PC-9 (cell line): Measurements from ENCODE around the gene VSIG2. TPM values are rescaled to one million over a fixed set of nuclear protein-coding genes. Genes with fewer than 3 reads are reported as not detected.

Source experiments
- Bru-seq: library from RNA; stranded (reverse); fragments of 400-500 nt; gene quantifications from one replicate; lab custom pipeline; 2021; lab: Mats Ljungman, UMichigan
- BruChase-seq, 2 experiments: library from RNA; stranded (reverse); fragments of 400-500 nt; gene quantifications; one replicate each; lab custom pipeline; 2021; lab: Mats Ljungman, UMichigan
- BruUV-seq: library from RNA; stranded (reverse); fragments of 400-500 nt; replicated peaks from 2 replicates; lab custom pipeline; 2021; lab: Mats Ljungman, UMichigan
- CTCF ChIA-PET: fragments of 300-600 bp; sonication (Branson Sonifier 250); formaldehyde crosslinking; loops from one replicate; lab custom pipeline; 2022; ENCODE audit warnings: antibody characterized with exemption; lab: Charles Lee
- POLR2A ChIA-PET: fragments of 300-600 bp; sonication (Branson Sonifier 250); formaldehyde crosslinking; loops from one replicate; lab custom pipeline; 2022; ENCODE audit warnings: antibody characterized with exemption; ENCODE audit not compliant: unreplicated experiment; lab: Charles Lee
- DNase-seq, 2 experiments: peaks; one replicate each; pipeline versions ENCODE4 v3.0.0 to v3.0.0-alpha.2; 2015 to 2022; ENCODE audit warnings: mixed read lengths in 1 of 2
- H2AFZ ChIP-seq: fragments of 200-600 bp; sonication (generic); 2 replicates; pipeline ENCODE4 v1.8.1; 2017; ENCODE audit warnings: antibody characterized with exemption
- H3F3A ChIP-seq: fragments of 200-600 bp; sonication (generic); 2 replicates; pipeline ENCODE4 v1.8.1; 2017; ENCODE audit warnings: antibody characterized with exemption, mild to moderate bottlenecking, low read depth; ENCODE audit not compliant: insufficient read depth
- H3K27ac ChIP-seq: fragments of 200-600 bp; sonication (generic); 2 replicates; pipeline ENCODE4 v1.6.1; 2016; ENCODE audit warnings: mixed run types
- H3K27me3 ChIP-seq: fragments of 200-600 bp; sonication (generic); 2 replicates; pipeline ENCODE4 v1.6.1; 2016; ENCODE audit warnings: low read depth, mixed run types; ENCODE audit not compliant: insufficient read depth
- H3K36me3 ChIP-seq: fragments of 200-600 bp; sonication (generic); 2 replicates; pipeline ENCODE4 v1.6.1; 2016; ENCODE audit warnings: low read depth, mixed run types
- H3K4me1 ChIP-seq: fragments of 200-600 bp; sonication (generic); replicated peaks from 2 replicates; pipeline ENCODE4 v1.6.1; 2016; ENCODE audit warnings: mixed run types; ENCODE audit not compliant: insufficient read depth
- H3K4me2 ChIP-seq: fragments of 200-600 bp; sonication (generic); 2 replicates; pipeline ENCODE4 v1.6.1; 2017; ENCODE audit warnings: mixed run types
- H3K4me3 ChIP-seq: fragments of 200-600 bp; sonication (generic); 2 replicates; pipeline ENCODE4 v1.6.1; 2016; ENCODE audit warnings: mixed run types
- H3K79me2 ChIP-seq: fragments of 200-600 bp; sonication (generic); 2 replicates; pipeline ENCODE4 v1.6.1; 2017; ENCODE audit warnings: low read depth, mixed run types
- H3K9me2 ChIP-seq: fragments of 200-600 bp; sonication (generic); 2 replicates; pipeline ENCODE4 v1.8.1; 2017; ENCODE audit warnings: mild to moderate bottlenecking; ENCODE audit not compliant: insufficient read depth
- H3K9me3 ChIP-seq: fragments of 200-600 bp; sonication (generic); 2 replicates; pipeline ENCODE4 v1.8.1; 2016; ENCODE audit warnings: low read depth; ENCODE audit not compliant: insufficient read depth
- H4K20me1 ChIP-seq: fragments of 200-600 bp; sonication (generic); 2 replicates; pipeline ENCODE4 v1.8.1; 2017; ENCODE audit not compliant: insufficient read depth
- CTCF ChIP-seq: fragments of 200-600 bp; sonication (generic); conservative IDR thresholded peaks from 2 replicates; pipeline ENCODE4 v1.6.1; 2017; ENCODE audit warnings: mixed run types, antibody characterized with exemption, mild to moderate bottlenecking, moderate library complexity
- EZH2 ChIP-seq: fragments of 200-600 bp; sonication (generic); IDR thresholded peaks from 2 replicates; pipeline ENCODE4 v1.8.0; 2017; ENCODE audit warnings: antibody characterized with exemption, low read depth
- intact Hi-C: fragments of 100-400 bp; cut with micrococcal nuclease; formaldehyde crosslinking; loops from one replicate; pipeline ENCODE4 v1.10.0; 2022; ENCODE audit not compliant: unreplicated experiment
- long read RNA-seq: library from polyadenylated mRNA; stranded (forward); transcript quantifications from one replicate; pipeline ENCODE4 v2.0.0, GENCODE V29; 2022
- total RNA-seq: library from RNA; stranded (reverse); gene quantifications from 2 replicates; pipeline ENCODE4 v1.2.3, GENCODE V29; 2021

Gene VSIG2
- total RNA-seq (12.4 and 13.6 TPM in 2 replicates), Bru-seq, nascent RNA (percentile 51 among the genes with signal in this experiment), BruChase-seq, experiment 1, labeled RNA remaining after a 2-hour chase (percentile 54 among the genes with signal in this experiment), BruChase-seq, experiment 2, labeled RNA remaining after a 6-hour chase (percentile 55 among the genes with signal in this experiment)
- long read RNA-seq, transcript VSIG2-202 (6 exons, 1,191 nt): minor isoform, 7 of 31 reads
- long read RNA-seq, transcript VSIG2-201 (7 exons, 1,148 nt): major isoform, 12 of 31 reads
- long read RNA-seq, partial matches to known transcripts: 5 of 31 reads
- long read RNA-seq, other reads (novel, unspliced or antisense): 7 of 31 reads

DNA sequence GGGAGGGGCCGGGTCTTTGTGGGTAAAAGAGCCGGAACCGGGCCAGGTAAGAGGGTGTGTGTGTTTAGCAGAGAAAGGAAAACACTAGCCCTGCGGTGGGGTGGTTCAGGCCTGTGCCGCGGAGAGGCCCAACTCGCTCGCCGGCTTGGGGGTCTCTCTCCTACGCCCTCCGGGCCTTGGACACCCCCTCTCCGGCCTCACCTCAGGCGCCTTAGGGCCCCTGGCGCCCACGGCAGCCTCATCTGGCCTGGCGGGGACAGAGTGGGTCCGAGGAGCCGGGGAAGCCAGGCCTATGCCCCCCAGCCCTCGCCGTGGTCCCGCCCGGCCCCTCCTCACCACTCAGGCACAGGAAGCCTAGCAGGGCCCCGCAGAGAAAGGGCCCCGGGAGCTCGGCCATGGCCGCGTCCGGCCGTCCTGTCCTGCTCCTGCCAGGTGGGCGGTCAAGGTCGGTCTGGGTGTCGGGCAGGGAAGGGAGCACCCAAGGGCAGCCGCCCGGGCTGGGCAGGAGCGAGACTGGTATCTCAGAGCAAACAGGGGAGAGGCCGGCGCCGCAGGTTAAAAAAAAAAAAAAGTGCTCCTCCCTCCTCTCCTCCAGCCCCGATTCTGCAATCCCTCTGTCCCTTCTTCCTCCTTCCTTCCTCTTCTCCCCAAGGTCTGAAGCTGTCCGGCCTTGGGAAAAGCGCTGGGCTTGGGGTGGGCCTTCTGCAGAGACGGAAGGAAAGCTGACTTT, at the start of gene VSIG2:
Gene VSIG2, minus strand, starts transcription at position 515 of the 730 bp plus-strand sequence. Its CDS starts 118 bp downstream, at position 397.
- H2AFZ ChIP-seq: peak within 1 kb of the TSS; percentile 73

DNA sequence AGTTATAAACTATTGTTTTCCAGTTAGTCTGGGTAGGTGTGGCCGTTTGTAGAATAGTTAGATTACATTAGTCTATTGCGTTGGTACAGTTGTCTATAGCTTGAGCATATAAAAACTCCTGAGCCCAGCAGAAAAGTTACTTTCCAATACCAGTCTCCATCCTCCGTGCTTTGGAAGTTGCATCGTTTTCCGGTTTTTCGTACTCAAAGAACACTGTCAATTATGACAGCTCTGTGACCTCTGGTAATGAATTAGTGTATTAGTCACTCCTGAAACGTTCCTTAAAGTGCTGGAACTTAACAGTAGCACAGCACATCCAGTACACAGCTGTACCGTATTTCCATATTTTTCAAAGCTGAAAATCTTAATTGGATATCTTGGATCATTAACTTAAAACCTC, 49.0 kb upstream of the VSIG2 start:
- H3K27ac ChIP-seq: peak overlapping the region; percentile 56
- ChIA-PET CTCF (no interaction called here), POLR2A (no interaction called here)
- peaks cover 8% of the 10 kb centered on the region; the same call in 1 of the 2 replicates for H3F3A ChIP-seq
- TF ChIP-seq CTCF: no peak
- TF ChIP-seq EZH2: no peak
- intact Hi-C loops: no loop called here
- peak overlapping the region; percentile 96 for H2AFZ ChIP-seq
- BruUV-seq: no TSS peak
- no peaks in the 10 kb centered on the region for H3K9me3 ChIP-seq
- no peaks in the 10 kb centered on the region for H3K9me2 ChIP-seq
- no peaks in the 10 kb centered on the region for H3K36me3 ChIP-seq
- H4K20me1 ChIP-seq: no peaks in the 10 kb centered on the region; the same call in 1 of the 2 replicates
- H3K79me2 ChIP-seq: peaks cover 44% of the 10 kb centered on the region
- H3K27me3 ChIP-seq: no peaks in the 10 kb centered on the region
- H3K4me2 ChIP-seq: peak overlapping the region; percentile 89
- DNase-seq: peak in 1 of 2 experiments; percentile 76
- peaks cover 29% of the 10 kb centered on the region for H3K4me1 ChIP-seq
- H3K4me3 ChIP-seq: peak overlapping the region; percentile 97

More for the DNA sequence above, at the start of gene VSIG2:
- Histone ChIP-seq H3K4me3 (peak within 1 kb of the TSS; percentile 62; the same call in 1 of the 2 replicates), H3K36me3 (0 out of 2 replicates have a peak, but pooled peaks cover 3% of the 10 kb centered on the region), H3K27ac (peak within 1 kb of the TSS; percentile 90), H3K79me2 (peaks cover 23% of the 10 kb centered on the region), H3K9me2 (no peaks in the 10 kb centered on the region), H3K9me3 (no peaks in the 10 kb centered on the region), H3K27me3 (no peaks in the 10 kb centered on the region), H3K4me1 (peaks cover 60% of the 10 kb centered on the region), H3F3A (peaks cover 39% of the 10 kb centered on the region), H3K4me2 (peak within 1 kb of the TSS; percentile 83), H4K20me1 (no peaks in the 10 kb centered on the region)
- intact Hi-C loops: no loop called here
- DNase-seq: peak in 1 of 2 experiments; percentile 25
- BruUV-seq: no TSS peak
- POLR2A ChIA-PET: no interaction called here
- CTCF ChIA-PET: no interaction called here
- TF ChIP-seq CTCF (no peak), EZH2 (no peak)

DNA sequence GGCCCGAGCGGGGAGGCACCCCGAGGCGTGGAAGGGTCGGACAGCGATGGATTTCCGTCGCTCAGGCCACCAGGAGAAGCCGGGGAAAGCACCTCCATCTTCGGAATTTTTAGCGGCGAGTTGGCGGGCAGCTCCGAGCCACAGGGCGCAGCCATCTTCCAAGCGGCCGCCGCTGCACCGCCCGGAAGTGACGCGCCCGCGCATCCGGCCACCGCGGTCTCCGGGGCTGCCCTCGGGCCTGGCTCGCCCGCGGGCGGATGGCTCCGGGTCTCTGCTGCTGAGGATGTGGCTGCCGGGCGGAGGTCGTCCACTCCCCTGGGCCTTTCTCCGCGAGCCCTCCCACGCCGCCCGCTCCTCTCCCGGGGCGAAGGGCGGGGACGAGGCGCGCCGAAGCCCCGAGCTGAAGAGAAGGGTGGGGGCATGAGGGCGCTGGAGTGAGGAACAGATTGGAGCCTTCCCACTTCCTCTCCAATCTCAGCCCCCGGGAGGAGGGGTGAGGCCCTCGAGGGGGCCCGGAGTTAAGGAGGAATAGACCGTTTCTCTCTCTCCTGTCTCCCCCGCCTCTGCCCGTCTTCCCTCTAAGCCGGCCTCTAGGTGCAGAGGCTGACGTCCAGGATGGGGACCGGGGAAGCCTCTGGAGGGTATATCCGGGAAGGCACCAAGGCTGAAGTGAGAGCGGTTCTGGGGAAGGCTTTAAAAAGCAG, 48.3 kb upstream of the VSIG2 start, which contains the start of gene MSANTD2:
Gene MSANTD2, minus strand, starts transcription at position 181 of the 704 bp plus-strand sequence. Its CDS starts 26 bp downstream, at position 155.
- CTCF ChIA-PET: no interaction called here
- peaks cover 8% of the 10 kb centered on the region; the same call in 1 of the 2 replicates for H3F3A ChIP-seq
- intact Hi-C loops: loop anchor here (1.0 kb wide), 1 partner anchor 37 kb away; no protein-coding TSS in a partner anchor
- peak within 1 kb of the TSS; percentile 96 for H2AFZ ChIP-seq
- H4K20me1 ChIP-seq: no peaks in the 10 kb centered on the region; the same call in 1 of the 2 replicates
- no peak for TF ChIP-seq CTCF
- no peak for TF ChIP-seq EZH2
- POLR2A ChIA-PET: no interaction called here
- peak; percentile 53 to 71 for DNase-seq
- no peaks in the 10 kb centered on the region for H3K9me3 ChIP-seq
- no peaks in the 10 kb centered on the region for H3K9me2 ChIP-seq
- BruUV-seq: TSS peak; percentile 76
- H3K4me1 ChIP-seq: peaks cover 29% of the 10 kb centered on the region
- peak within 1 kb of the TSS; percentile 97 for H3K4me3 ChIP-seq
- H3K27me3 ChIP-seq: no peaks in the 10 kb centered on the region
- peak within 1 kb of the TSS; percentile 89 for H3K4me2 ChIP-seq
- no peaks in the 10 kb centered on the region for H3K36me3 ChIP-seq
- peaks cover 50% of the 10 kb centered on the region for H3K79me2 ChIP-seq
- H3K27ac ChIP-seq: peak within 1 kb of the TSS; percentile 56
